Measurements from ENCODE around the gene KCNA10.
"Not testable (repeated sequence)": the region's sequence is repeated elsewhere in the genome, so short reads cannot be mapped to it uniquely, and the experiment has no call there.

Gene KCNA10

DNA sequence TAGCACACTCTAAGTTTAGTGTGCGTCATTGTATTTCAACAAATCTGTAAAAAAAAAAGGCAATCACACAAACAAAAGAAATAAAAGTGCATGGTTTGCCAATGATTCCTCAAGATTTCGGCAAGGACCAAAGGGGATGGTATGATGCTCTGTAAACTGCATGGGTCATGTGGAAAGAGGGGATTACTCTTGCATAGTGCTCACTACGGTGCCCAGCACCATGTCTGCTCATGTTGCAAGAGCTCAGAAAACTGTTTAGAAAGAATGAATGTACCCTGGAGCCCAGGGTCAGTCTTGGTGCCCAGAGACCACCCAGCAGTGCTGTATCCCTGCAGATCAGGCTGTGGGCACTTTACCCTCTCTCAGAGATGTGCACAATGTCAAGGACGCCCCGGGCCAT is 3.6 kb upstream of the KCNA10 start:
- no peak overlapping the region for H3K27ac Mint-ChIP-seq
- H3K9me3 Mint-ChIP-seq = no peaks in the 10 kb centered on the region
- no peaks in the 10 kb centered on the region for H3K36me3 Mint-ChIP-seq (ENCODE audit: low read depth)
- TF ChIP-seq, protein P1, sequence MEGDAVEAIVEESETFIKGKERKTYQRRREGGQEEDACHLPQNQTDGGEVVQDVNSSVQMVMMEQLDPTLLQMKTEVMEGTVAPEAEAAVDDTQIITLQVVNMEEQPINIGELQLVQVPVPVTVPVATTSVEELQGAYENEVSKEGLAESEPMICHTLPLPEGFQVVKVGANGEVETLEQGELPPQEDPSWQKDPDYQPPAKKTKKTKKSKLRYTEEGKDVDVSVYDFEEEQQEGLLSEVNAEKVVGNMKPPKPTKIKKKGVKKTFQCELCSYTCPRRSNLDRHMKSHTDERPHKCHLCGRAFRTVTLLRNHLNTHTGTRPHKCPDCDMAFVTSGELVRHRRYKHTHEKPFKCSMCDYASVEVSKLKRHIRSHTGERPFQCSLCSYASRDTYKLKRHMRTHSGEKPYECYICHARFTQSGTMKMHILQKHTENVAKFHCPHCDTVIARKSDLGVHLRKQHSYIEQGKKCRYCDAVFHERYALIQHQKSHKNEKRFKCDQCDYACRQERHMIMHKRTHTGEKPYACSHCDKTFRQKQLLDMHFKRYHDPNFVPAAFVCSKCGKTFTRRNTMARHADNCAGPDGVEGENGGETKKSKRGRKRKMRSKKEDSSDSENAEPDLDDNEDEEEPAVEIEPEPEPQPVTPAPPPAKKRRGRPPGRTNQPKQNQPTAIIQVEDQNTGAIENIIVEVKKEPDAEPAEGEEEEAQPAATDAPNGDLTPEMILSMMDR (IDR thresholded peaks at IDR 0.05; ENCODE audit: unreplicated experiment in 3 of 3) = no peak
- H3K4me3 Mint-ChIP-seq = no peak overlapping the region
- H3K27me3 Mint-ChIP-seq (ENCODE audit: low read depth) = peaks cover 65% of the 10 kb centered on the region
- no peaks in the 10 kb centered on the region for H3K4me1 Mint-ChIP-seq

DNA sequence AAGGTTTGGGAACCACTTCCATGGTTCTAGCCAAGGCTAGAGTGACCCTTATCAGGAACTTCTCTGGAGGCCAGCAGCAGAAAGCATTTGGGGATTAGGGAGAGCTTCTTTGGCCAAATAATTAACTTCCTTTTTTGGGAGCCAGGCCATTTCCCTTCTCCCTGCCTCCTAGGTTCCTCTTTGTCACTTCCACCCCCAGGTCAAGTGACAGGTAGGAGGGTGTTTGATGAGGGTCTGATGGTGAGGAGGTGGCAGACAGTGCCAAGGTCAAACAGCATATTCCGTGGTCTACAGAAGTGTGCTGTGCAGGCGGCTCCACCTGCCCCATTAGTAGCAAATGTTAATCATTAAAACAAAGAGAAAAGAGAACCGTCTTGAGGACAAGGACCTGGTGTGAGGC is 1.9 kb upstream of the KCNA10 start:
- Mint-ChIP-seq H3K9me3 (no peaks in the 10 kb centered on the region), H3K4me3 (no peak overlapping the region), H3K27ac (no peak overlapping the region), H3K27me3 (ENCODE audit: low read depth) (peaks cover 57% of the 10 kb centered on the region), H3K4me1 (no peaks in the 10 kb centered on the region), H3K36me3 (ENCODE audit: low read depth) (no peaks in the 10 kb centered on the region)
- TF ChIP-seq, protein P1 (IDR thresholded peaks at IDR 0.05; ENCODE audit: unreplicated experiment in 3 of 3) = no peak

DNA sequence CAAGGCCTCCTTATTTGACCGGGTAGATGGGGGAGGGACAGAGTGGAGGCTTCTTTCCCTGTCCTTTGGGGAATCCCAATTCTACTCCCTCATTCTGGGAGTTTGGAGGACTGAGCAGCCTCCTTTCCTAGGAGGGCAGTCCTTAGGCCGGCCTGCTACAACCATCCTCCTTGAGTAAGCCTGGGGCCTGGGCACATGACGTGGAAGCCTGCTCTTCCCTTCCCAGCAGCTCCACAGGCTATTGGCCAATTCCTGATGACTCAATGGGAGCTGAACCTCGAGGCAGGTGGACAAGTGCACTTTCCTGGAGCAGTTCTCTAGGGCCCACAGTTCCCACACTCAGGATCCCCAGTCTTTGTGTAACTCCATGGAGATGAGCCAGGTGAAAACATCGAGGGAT is 3.1 kb downstream of the KCNA10 start:
- H3K36me3 Mint-ChIP-seq (ENCODE audit: low read depth) = no peaks in the 10 kb centered on the region
- H3K27ac Mint-ChIP-seq = no peak overlapping the region
- no peaks in the 10 kb centered on the region for H3K9me3 Mint-ChIP-seq
- TF ChIP-seq, protein P1 (IDR thresholded peaks at IDR 0.05; ENCODE audit: unreplicated experiment in 3 of 3) = no peak
- H3K4me3 Mint-ChIP-seq = no peak overlapping the region
- H3K27me3 Mint-ChIP-seq (ENCODE audit: low read depth) = peaks cover 29% of the 10 kb centered on the region
- H3K4me1 Mint-ChIP-seq = peaks cover 6% of the 10 kb centered on the region

DNA sequence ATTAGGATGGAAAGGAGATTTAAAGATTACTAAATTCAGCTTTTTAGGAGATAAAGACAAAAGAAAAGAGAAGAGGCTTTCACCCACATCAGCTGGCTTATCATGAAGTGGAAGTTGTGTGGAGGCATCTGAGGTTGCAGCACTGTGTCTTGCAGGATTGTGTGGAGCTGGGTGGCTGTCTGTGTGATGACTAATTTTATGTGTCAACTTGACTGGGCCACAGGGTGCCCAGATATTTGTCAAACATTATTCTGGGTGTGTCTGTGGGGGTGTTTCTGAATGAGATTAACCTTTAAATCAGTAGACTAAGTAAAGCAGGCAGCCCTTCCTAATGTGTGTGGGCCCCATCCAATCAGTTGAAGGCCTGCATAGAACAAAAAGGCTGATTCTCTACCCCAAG is 3.9 kb downstream of the KCNA10 start:
- H3K9me3 Mint-ChIP-seq = no peaks in the 10 kb centered on the region
- TF ChIP-seq, protein P1 (IDR thresholded peaks at IDR 0.05; ENCODE audit: unreplicated experiment in 3 of 3) = no peak
- H3K27me3 Mint-ChIP-seq (ENCODE audit: low read depth) = peaks cover 23% of the 10 kb centered on the region

DNA sequence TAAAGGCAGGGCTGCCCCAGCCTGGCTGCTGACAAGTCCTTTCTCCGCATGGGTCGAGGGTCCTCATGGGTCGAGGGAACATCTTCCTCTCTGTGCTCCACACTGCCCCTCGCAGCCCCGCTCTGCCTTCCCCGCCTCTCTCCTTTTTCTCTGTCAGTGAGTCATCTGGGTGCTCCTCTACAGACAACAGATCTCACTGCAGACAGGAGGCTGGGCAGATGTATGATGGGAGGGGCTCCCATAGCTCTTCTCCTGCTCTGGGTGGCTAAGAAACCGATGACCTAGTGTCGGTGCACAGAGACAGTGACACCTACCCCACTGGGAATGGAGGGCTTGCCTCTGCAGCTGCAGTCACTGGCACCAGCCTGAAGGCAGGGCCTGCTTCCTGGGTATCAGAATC is 5.5 kb downstream of the KCNA10 start:
- TF ChIP-seq, protein P1 (IDR thresholded peaks at IDR 0.05; ENCODE audit: unreplicated experiment in 3 of 3) = no peak
- no peaks in the 10 kb centered on the region for H3K36me3 Mint-ChIP-seq (ENCODE audit: low read depth)
- no peak overlapping the region for H3K27ac Mint-ChIP-seq
- H3K27me3 Mint-ChIP-seq (ENCODE audit: low read depth) = peaks cover 19% of the 10 kb centered on the region
- H3K4me1 Mint-ChIP-seq = peaks cover 7% of the 10 kb centered on the region
- H3K9me3 Mint-ChIP-seq = no peaks in the 10 kb centered on the region
- no peak overlapping the region for H3K4me3 Mint-ChIP-seq

More for the DNA sequence above, 3.9 kb downstream of the KCNA10 start:
- Mint-ChIP-seq H3K27ac (no peak overlapping the region), H3K36me3 (ENCODE audit: low read depth) (no peaks in the 10 kb centered on the region), H3K4me1 (peaks cover 6% of the 10 kb centered on the region), H3K4me3 (no peak overlapping the region)

DNA sequence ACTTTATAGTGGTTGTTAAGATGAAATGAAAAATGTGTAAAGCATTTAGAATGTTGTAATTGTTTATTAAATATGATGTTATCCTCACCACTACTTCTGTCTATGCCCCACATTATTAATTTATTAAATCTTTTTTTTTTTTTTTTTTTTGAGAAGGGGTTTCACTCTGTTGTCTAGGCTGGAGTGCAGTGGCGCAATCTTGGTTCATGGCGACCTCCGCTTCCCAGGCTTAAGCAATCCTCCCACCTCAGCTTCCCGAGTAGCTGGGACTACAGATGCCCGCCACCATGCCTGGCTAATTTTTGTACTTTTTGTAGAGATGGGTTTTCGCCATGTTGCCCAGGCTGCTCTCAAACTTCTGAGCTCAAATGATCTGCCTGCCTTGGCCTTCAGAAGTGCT is 7.5 kb downstream of the KCNA10 start:
- no peak overlapping the region for H3K4me3 Mint-ChIP-seq
- H3K27ac Mint-ChIP-seq = no peak overlapping the region
- peaks cover 18% of the 10 kb centered on the region for H3K4me1 Mint-ChIP-seq
- TF ChIP-seq, protein P1 (IDR thresholded peaks at IDR 0.05; ENCODE audit: unreplicated experiment in 3 of 3) = no peak
- peaks cover 16% of the 10 kb centered on the region for H3K27me3 Mint-ChIP-seq (ENCODE audit: low read depth)
- H3K36me3 Mint-ChIP-seq (ENCODE audit: low read depth) = no peaks in the 10 kb centered on the region
- no peaks in the 10 kb centered on the region for H3K9me3 Mint-ChIP-seq

DNA sequence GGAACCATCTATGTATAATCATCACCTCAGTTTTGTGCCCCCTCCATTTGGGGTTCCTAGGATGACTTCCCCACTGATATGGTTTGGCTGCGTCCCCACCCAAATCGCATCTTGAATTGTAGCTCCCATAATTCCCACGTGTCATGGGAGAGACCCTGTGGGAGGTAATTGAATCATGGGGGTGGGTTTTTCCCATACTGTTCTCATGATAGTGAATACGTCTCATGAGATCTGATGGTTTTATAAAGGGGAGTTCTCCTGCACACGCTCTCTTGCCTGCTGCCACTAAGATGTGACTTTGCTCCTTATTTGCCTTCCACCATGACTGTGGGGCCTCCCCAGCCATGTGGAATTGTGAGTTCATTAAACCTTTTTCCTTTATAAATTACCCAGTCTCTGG is 8.1 kb downstream of the KCNA10 start:
- not testable (repeated sequence) for H3K27ac Mint-ChIP-seq; H3K4me3 Mint-ChIP-seq; H3K9me3 Mint-ChIP-seq; H3K36me3 Mint-ChIP-seq (ENCODE audit: low read depth)
- peaks cover 18% of the 10 kb centered on the region for H3K4me1 Mint-ChIP-seq
- peaks cover 20% of the 10 kb centered on the region for H3K27me3 Mint-ChIP-seq (ENCODE audit: low read depth)

All from nephron (organoid).